ENCODE data around the gene TTC13. TPM values are rescaled to one million over a fixed set of nuclear protein-coding genes. Genes with fewer than 3 reads are reported as not detected.

TTC13 gene
- total RNA-seq, 1 experiment from 2014 or later, result 12.3 TPM

GRCh38 chr1:230909974-230910754 is 68.5 kb downstream of the TTC13 start:
- H3K36me3 ChIP-seq (ENCODE audit: control insufficient read depth in 1 of 2, insufficient read depth in 2 of 2, low read length in 2 of 2), result no peaks in the 10 kb centered on the region; a peak in 1 of 4 replicates
- ATAC-seq (no peak), DNase-seq (ENCODE audit: low read depth, low spot score) (no peak)
- ChIA-PET POLR2A (no interaction called here), CTCF (no interaction called here), RAD21 (ENCODE audit: low non-redundant PET in 1 of 2, low total read pairs in 2 of 2, uncharacterized antibody in 2 of 2, unreplicated experiment in 2 of 2) (no interaction called here)
- no peaks in the 10 kb centered on the region for H3K9me3 ChIP-seq (ENCODE audit: control insufficient read depth in 1 of 2, insufficient read depth in 1 of 2, low read depth in 1 of 2, low read length in 2 of 2)
- H3K9me2 ChIP-seq (ENCODE audit: insufficient read depth), result no peaks in the 10 kb centered on the region
- no peak overlapping the region for H3K4me2 ChIP-seq (ENCODE audit: low read length)
- H3K79me2 ChIP-seq (ENCODE audit: insufficient read depth, low read length), result no peaks in the 10 kb centered on the region
- no peak overlapping the region for H3K9ac ChIP-seq (ENCODE audit: low read length)
- H3K4me1 ChIP-seq (ENCODE audit: control insufficient read depth in 1 of 2, insufficient read depth in 2 of 2, low read length in 2 of 2), result peaks cover 0 to 5% of the 10 kb centered on the region in 2 experiments; a peak in 1 of 4 replicates
- no peak overlapping the region for H2AFZ ChIP-seq (ENCODE audit: low read depth, low read length, poor library complexity, severe bottlenecking)
- intact Hi-C loops (cut with micrococcal nuclease), result no loop called here
- H4K20me1 ChIP-seq (ENCODE audit: insufficient read depth), result no peaks in the 10 kb centered on the region
- no peak overlapping the region for H3K27ac ChIP-seq (ENCODE audit: low read depth, low read length)
- no TSS peak for BruUV-seq (replicated peaks)
- H3K4me3 ChIP-seq (replicated peaks in 1 of 2; ENCODE audit: low read depth in 1 of 2, low read length in 2 of 2), result no peak overlapping the region
- no peak for TF ChIP-seq SRF (IDR thresholded peaks at IDR 0.05; ENCODE audit: low read depth)
- no peak for TF ChIP-seq JUND (IDR thresholded peaks at IDR 0.05)
- TF ChIP-seq EZH2 (IDR thresholded peaks at IDR 0.05), result no peak
- TF ChIP-seq ATF3 (IDR thresholded peaks at IDR 0.05), result no peak
- no peak for TF ChIP-seq ZFX (IDR thresholded peaks at IDR 0.05)
- TF ChIP-seq POLR2A (IDR thresholded peaks at IDR 0.05; ENCODE audit: borderline replicate concordance, extremely low read depth, insufficient read depth, insufficient read length), result no peak
- TF ChIP-seq REST (IDR thresholded peaks at IDR 0.05; ENCODE audit: low read depth), result no peak
- TF ChIP-seq YY1 (IDR thresholded peaks at IDR 0.05; ENCODE audit: extremely low read depth, insufficient replicate concordance, low read depth, low read length), result no peak
- TF ChIP-seq TCF7L2 (IDR thresholded peaks at IDR 0.05; ENCODE audit: borderline replicate concordance, extremely low read depth, insufficient read depth, insufficient read length), result no peak
- TF ChIP-seq CBX3 (IDR thresholded peaks at IDR 0.05; ENCODE audit: low read depth), result no peak
- TF ChIP-seq MAX (IDR thresholded peaks at IDR 0.05), result no peak
- TF ChIP-seq ZBTB33 (IDR thresholded peaks at IDR 0.05; ENCODE audit: extremely low read depth, insufficient replicate concordance, low read length), result no peak
- no peak for TF ChIP-seq FOSL1 (IDR thresholded peaks at IDR 0.05; ENCODE audit: low read depth)
- no peak for TF ChIP-seq SIN3A (IDR thresholded peaks at IDR 0.05; ENCODE audit: low read depth)
- H3K27me3 ChIP-seq (ENCODE audit: insufficient read depth, low read length), result no peaks in the 10 kb centered on the region
